GM12872 (cell line): Measurements from ENCODE around the gene PITHD1.

Experiments used
- TF ChIP-seq, protein P1 (sequence below): IDR thresholded peaks from 3 replicates; pipeline ENCODE4 v1.5.1; 2011; ENCODE audit warnings: low read depth, mild to moderate bottlenecking, low read length, moderate library complexity; ENCODE audit not compliant: insufficient read depth

Gene PITHD1

DNA sequence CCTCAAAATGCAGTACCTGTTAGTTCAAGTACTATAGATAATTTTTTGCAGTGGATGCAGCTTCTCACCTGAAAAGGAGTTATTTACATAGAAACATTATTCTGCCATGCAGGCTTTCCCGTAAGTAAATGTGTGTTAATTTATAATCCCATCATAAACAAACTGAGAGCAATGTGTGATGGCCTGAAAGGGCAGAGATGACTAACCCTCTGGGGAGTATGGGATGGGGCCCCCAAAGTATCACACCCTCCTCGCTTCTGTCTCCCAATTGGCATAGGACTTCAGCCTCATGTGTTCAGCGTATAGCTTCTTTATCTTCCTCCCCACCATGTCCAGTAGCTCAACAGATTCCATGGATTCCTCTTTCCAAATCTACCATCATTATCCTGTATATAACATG is 39.4 kb downstream of the PITHD1 start:
- TF ChIP-seq, protein P1, sequence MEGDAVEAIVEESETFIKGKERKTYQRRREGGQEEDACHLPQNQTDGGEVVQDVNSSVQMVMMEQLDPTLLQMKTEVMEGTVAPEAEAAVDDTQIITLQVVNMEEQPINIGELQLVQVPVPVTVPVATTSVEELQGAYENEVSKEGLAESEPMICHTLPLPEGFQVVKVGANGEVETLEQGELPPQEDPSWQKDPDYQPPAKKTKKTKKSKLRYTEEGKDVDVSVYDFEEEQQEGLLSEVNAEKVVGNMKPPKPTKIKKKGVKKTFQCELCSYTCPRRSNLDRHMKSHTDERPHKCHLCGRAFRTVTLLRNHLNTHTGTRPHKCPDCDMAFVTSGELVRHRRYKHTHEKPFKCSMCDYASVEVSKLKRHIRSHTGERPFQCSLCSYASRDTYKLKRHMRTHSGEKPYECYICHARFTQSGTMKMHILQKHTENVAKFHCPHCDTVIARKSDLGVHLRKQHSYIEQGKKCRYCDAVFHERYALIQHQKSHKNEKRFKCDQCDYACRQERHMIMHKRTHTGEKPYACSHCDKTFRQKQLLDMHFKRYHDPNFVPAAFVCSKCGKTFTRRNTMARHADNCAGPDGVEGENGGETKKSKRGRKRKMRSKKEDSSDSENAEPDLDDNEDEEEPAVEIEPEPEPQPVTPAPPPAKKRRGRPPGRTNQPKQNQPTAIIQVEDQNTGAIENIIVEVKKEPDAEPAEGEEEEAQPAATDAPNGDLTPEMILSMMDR = no peak

DNA sequence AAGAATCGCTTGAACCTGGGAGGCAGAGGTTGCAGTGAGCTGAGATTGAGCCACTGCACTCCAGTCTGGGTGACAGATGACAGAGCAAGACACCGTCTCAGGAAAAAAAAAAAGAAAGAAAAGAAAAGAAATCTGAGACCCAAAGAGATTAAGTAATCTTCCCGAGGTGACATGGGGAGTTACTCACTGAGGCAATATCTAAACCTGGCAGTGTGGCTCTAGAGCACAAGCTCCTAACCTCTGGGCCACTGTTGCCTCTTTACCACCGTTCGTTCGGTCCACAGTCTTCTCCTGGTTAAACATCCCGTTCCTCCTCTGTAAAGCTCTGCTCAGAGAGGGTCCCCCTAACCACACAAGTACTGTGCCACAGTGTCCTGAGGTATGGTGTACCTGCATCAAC is 45.5 kb downstream of the PITHD1 start:
- TF ChIP-seq, protein P1 = no peak

- TF ChIP-seq, protein P1 = no peak
Measured at GRCh38 chr1:23824711-23825075, 46.5 kb downstream of the PITHD1 start.

- TF ChIP-seq, protein P1 = no peak
Measured at GRCh38 chr1:23825076-23825761, 47.0 kb downstream of the PITHD1 start, which contains the start of gene HMGCL. Gene HMGCL, minus strand, starts transcription at chr1:23825429. Its CDS starts 14 bp downstream, at chr1:23825415.

- TF ChIP-seq, protein P1 = no peak
Measured at GRCh38 chr1:23825762-23826522, 47.7 kb downstream of the PITHD1 start.

DNA sequence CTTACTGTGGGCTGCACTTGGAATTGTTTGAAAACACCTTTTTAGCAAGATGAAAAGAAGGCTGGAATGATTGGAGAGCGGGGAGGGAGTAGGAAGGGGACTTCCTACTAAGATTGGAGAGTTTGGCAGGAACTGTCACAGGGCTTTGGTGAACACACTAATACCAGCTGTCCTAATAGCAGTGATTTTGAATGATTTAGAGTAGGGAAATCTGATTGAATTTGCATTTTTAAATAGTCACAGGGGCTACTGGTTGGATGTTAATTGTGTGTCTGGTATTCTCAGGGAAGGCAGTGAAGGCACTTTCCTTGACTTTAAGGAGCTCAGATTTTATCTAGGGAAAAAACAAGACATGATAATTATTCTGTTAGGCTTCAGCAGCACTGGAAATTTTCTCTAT is 49.5 kb downstream of the PITHD1 start:
- TF ChIP-seq, protein P1 = no peak

GRCh38 chr1:23836037-23836436 is 57.8 kb downstream of the PITHD1 start:
- TF ChIP-seq, protein P1 = no peak
